Measurements from ENCODE around the gene FAM20C.

FAM20C gene

GRCh38 chr7:277228-277627 lies 84.9 kb downstream of the FAM20C start:
- DNase-seq = no peak

- DNase-seq = no peak
Observed at GRCh38 chr7:278081-278480, 85.7 kb downstream of the FAM20C start.

DNA sequence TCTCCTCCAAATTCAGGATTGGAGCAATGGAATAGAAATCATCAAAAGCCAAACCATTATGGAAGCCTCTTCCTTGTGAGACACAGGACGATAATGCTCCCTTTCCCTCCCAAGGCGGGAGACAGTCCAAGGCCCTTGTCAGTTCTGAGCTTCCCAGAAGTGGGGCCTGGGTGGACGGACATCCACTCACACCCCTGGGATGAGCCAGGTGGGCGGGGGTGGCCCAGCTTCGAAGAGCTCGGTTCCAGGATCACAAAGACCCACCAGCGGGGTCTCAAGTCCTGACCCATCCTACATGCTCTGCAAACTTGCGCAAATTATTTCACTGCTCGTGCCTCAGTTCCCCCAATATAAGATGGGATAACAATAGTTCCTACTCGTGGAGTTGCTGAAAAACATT lies 87.5 kb downstream of the FAM20C start:
- DNase-seq = no peak

DNA sequence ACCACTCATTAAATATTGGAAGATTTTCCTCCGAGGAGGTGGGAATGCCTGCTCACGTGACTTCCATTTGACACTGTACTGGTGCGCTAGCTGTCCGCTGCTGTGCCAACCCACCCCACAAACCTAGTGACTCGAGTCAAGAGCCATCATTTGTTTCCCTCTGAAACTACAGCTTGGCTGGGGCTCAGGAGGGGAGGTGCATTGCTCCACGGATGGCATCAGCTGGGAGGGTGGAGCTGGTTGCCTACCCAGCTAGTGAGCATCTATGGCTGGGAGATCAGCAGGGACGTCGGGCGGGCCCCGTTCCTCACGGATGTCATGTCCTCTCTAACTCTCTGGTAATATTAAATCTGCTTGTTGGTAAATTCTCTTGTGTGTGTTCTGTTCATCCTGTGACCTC lies 88.1 kb downstream of the FAM20C start:
- DNase-seq = no peak

- DNase-seq = no peak
Observed at GRCh38 chr7:281637-282036, 89.3 kb downstream of the FAM20C start.

- DNase-seq = no peak
Observed at GRCh38 chr7:282621-283020, 90.2 kb downstream of the FAM20C start.

- DNase-seq = no peak
Observed at GRCh38 chr7:284762-285722, 92.7 kb downstream of the FAM20C start.

DNA sequence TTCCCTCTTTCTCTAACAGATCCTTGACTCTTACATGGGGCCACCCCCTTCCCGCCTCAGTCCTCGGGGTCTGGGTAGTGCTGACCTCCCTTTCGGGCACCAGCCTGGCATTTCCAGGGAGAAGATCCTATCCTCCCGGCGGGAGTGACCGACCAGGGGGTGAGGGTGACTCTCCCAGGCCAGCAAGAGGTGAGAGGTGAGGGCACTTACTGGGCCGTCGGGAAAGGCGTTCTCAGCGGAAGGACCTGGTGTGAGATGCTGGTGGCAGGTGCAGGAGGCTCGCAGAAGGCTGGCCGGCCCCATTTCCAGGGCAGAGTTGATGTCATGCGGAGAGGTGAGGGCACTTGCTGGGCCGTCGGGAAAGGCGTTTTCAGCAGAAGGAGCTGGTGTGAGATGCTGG lies 93.4 kb downstream of the FAM20C start:
- DNase-seq = no peak

GRCh38 chr7:286266-286665 lies 93.9 kb downstream of the FAM20C start:
- DNase-seq = no peak

DNA sequence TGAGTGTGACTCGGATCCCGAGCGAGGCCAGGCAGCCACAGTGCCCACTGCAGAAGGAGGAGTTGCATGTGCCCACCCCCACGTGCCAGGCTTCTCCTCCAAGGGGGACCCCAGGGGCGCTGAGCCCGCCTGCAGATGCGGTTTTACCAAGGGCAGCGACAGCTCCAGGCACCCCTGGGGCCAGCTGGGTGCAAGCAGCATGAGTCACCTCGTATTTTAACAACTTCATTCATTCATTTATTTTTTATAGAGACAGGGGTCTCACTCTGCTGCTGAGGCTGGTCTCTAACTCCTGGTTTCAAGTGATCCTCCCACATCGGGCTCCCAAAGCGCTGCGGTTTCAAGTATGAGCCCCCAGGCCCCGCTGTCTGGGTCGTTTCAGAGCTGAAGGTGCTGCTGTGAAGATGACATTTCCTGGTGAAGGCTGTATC lies 96.3 kb downstream of the FAM20C start:
- no peak for DNase-seq

DNA sequence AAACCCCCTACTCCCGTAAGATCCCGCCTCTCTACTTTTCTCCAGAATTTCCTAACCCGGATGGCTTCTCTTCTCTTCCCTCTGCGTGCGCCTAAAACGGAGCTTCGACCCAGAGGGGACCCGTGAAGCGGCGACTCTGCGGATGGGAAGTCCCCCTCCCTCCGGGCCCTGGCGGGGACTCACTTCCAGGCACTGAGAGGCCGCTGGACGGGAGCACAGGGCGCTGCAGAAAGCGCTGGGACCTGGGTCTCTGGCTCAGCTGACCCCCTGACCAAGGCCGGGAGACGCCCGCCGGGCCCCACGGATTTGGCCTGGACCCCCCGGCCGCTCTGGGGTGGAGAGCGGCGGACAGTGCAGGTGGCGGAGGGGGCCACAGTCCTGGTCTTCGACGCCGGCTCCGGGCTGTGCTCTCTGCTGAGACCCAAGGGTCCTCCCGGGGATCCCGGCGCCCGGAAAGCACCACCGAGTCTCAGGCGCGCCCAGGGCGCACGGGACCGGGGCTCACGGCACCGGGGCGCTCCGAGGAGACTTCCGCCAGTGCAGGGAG lies 96.9 kb downstream of the FAM20C start:
- no peak for DNase-seq

DNA sequence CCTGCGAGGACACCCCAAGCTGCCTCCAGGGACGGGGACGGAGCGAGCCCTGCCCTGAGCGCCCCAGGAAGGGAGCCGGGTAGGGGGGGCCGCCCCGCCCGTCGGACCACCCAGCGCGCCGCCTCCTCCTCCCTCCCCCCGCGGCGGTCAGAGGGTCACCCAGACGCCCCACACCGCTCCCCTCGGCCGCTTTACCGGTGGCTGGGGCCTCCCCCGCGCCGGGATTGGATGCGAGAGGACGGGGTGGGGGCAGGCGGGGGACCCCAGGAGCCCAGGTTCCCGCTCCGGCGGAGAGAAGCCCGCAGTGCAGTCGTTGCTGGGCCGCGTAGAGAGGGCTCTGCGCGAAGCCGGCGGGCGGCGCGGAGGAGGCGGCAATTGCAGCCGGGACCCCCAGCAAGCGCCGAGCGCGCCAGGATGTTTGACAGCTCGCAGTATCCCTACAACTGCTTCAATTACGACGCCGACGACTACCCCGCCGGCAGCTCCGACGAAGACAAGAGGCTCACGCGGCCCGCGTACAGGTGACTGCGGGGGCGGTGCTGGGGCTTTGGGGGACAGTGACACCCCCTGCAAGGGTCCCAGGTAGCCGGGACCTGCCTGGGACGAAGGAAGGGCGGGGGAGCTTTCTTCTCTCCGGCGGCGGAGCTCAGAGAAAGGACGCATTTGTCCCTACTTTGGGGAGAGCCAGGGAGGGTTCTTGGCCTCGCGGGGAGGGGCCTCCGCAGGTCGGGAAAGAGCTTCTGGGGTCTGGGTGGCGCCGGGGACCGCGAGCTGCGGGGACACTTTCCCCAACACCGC lies 97.6 kb downstream of the FAM20C start, which contains the start of gene FOXL3:
FOXL3 (plus strand) TSS at position 415 of the 798 bp plus-strand sequence; CDS start at position 415, 0 bp downstream.
- no peak for DNase-seq

- DNase-seq = no peak
Observed at GRCh38 chr7:290554-291372, 98.4 kb downstream of the FAM20C start.

DNA sequence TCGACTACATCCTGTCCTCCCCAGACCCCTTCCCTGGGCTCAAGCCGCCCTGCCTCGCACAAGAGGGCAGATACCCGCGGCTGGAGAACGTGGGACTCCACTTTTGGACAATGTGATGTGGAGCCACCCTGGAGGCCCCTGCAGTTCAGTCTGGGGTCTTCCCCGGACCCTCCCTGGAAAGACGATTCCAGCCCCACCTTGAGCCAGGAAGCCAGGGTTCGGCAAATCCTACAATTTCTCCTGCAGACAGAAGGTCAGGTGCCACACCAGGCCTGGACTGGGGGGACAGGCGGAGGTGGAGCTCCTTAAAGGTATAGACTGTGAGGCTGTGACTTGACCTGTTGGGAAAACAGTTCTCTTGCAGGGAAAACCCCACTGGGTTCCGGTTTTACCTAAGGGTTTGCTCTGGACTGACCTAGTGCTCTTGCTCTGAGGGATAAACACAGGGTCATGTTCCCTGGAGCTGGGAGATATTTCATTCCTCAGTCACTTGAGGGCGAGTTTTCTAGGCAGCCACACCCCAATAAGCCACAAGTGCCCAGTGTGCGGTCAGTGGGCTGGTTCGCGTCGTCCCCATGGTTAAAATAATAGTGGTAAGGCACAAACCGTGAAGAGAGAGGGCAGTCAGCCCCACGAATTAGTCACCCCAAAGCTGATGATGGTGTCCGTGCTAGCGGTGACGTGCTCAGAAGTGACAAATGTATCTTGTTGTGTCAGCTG lies 99.2 kb downstream of the FAM20C start:
- DNase-seq = no peak

GRCh38 chr7:292226-292625 lies 99.9 kb downstream of the FAM20C start:
- no peak for DNase-seq

DNA sequence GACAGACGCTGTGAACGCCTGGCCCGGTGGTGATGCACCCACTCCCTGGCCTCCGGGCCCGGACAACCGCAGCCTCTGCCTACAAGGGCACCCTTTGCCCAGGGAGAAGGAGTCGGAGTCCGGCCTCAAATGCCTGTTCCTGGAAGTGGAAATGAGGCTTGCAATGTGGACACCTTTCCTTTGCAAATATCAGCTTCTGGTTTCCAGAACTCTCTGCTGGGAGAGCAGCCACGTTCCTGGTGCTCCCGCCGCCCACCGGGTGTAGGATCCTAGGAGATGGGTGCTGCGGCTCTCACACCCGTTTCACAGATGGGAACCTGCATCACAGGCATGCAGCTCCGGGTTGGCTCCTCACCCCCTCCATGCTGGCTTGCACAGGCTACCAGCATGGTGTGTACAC lies 100.5 kb downstream of the FAM20C start:
- no peak for DNase-seq

- DNase-seq = no peak
Observed at GRCh38 chr7:293681-294439, 101.5 kb downstream of the FAM20C start.

DNA sequence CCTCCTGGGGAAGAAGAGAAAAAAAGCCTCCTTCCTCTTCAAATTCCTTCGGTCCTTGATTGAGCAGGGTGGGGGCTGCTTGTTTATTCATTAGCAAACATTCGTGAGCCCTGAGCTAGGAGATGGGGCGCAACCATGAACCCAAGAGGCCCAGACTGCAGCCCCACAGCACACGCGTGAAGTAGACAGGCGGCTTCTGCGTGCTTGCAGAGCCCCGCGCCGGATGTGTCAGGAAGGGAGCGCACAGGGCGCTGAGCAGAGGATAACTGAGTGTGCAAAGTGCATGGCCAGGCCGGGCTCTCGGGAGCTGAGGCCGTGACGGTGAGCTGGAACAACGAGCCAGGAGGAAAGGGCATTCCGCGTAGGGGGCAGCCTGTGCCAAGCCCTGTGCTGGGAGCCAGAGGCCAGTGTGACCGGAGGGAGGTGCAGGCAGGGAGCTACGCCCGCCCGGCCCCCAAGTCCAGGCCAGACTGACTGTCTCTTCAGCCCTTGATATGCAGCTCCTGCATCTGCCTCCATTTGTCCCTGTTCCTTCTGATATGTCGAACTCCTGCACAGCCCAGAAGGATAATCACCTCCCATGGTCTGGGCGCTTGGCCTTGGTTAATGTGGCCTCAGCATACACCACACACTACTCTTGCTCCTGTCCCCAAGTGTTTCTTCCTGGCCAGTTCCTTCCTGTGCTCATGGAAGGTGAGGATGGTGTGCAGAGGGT lies 102.2 kb downstream of the FAM20C start:
- DNase-seq = no peak

- DNase-seq = no peak
Observed at GRCh38 chr7:295155-296154, 103.1 kb downstream of the FAM20C start.

All from T-helper 1 cell (primary cell).